Natural killer cell (primary cell): ENCODE measurements around the gene CRADD. TPM values are rescaled to one million over a fixed set of nuclear protein-coding genes. Genes with fewer than 3 reads are reported as not detected.

Source experiments
- ATAC-seq, 3 donors: fragments of 150-1000 bp in 2 of 3; fragments of 200-7000 bp in 1 of 3; cut with Tn5 transposase; 1 replicate in 1 of 3; 2 replicates in 2 of 3; pipeline ENCODE4 v1.10.0; 2021; ENCODE audit warnings: mild to moderate bottlenecking in 2 of 3, moderate library complexity in 2 of 3
- DNase-seq, 2 donors: peaks; one replicate each; pipeline versions ENCODE4 v3.0.0 to v3.0.0-alpha.2; 2013 to 2021; ENCODE audit warnings: mixed read lengths in 1 of 2
- H3K27ac ChIP-seq: one replicate; pipeline ENCODE4 v1.5.1; 2013; ENCODE audit warnings: mild to moderate bottlenecking, low read length
- H3K27me3 ChIP-seq: one replicate; pipeline ENCODE4 v1.6.1; 2013; ENCODE audit warnings: low read length; ENCODE audit not compliant: control insufficient read depth, insufficient read depth
- H3K36me3 ChIP-seq: one replicate; pipeline ENCODE4 v1.6.1; 2013; ENCODE audit warnings: low read length; ENCODE audit not compliant: control insufficient read depth, insufficient read depth
- H3K4me1 ChIP-seq: one replicate; pipeline ENCODE4 v1.6.1; 2013; ENCODE audit warnings: low read length; ENCODE audit not compliant: control insufficient read depth, insufficient read depth
- H3K4me3 ChIP-seq: one replicate; pipeline ENCODE4 v1.5.1; 2013; ENCODE audit warnings: low read length
- H3K9me3 ChIP-seq: one replicate; pipeline ENCODE4 v1.6.1; 2013; ENCODE audit warnings: low read length; ENCODE audit not compliant: control insufficient read depth, insufficient read depth
- H3K27ac Mint-ChIP-seq, 2 donors: one replicate each; pipeline ENCODE4 v1.8.0; 2022; ENCODE audit warnings: mild to moderate bottlenecking in 2 of 2, mixed read lengths in 2 of 2, moderate library complexity in 1 of 2
- H3K27me3 Mint-ChIP-seq, 2 donors: one replicate each; pipeline ENCODE4 v1.8.0; 2022; ENCODE audit warnings: low read depth in 2 of 2, mixed read lengths in 2 of 2
- H3K36me3 Mint-ChIP-seq: one replicate; pipeline ENCODE4 v1.8.0; 2022; ENCODE audit warnings: mixed read lengths
- H3K4me1 Mint-ChIP-seq, 2 donors: one replicate each; pipeline ENCODE4 v1.8.0; 2022; ENCODE audit warnings: mixed read lengths in 2 of 2
- H3K4me3 Mint-ChIP-seq: one replicate; pipeline ENCODE4 v1.8.0; 2022; ENCODE audit warnings: mild to moderate bottlenecking, moderate library complexity, mixed read lengths
- H3K9me3 Mint-ChIP-seq, 2 donors: one replicate each; pipeline ENCODE4 v1.8.0; 2022; ENCODE audit warnings: mixed read lengths in 2 of 2
- CTCF ChIP-seq: fragments of 200-600 bp; IDR thresholded peaks from one replicate; pipeline ENCODE4 v1.8.0; 2022; ENCODE audit warnings: antibody characterized with exemption
- WGBS: methylation state at CpG from one replicate; pipeline ENCODE4 v1.1.7; 2013; ENCODE audit warnings: missing lambda C conversion rate; ENCODE audit not compliant: insufficient coverage; 5-methylcytosine and 5-hydroxymethylcytosine counted together
- intact Hi-C: fragments of 100-400 bp; cut with micrococcal nuclease; formaldehyde crosslinking; loops from one replicate; pipeline ENCODE4 v1.14.2; 2022
- total RNA-seq, 4 donors: library from RNA; stranded (reverse); fragments of 120-200 nt in 1 of 4; gene quantifications; one replicate each; pipeline versions ENCODE4 v1.2.3 to v1.2.4, GENCODE V29; 2013 to 2022

Gene CRADD
- total RNA-seq, 3 donors from 2014 or later (not counting 1 experiment from before 2014, with no cell fraction given): 19.1 to 27.5 (median 26.4) TPM

- H3K27me3 Mint-ChIP-seq: peaks cover 0 to 3% of the 10 kb centered on the region in 2 donors
- Histone ChIP-seq H3K27me3 (no peaks in the 10 kb centered on the region), H3K36me3 (no peaks in the 10 kb centered on the region), H3K4me1 (peaks cover 49% of the 10 kb centered on the region), H3K4me3 (no peak overlapping the region), H3K27ac (no peak overlapping the region), H3K9me3 (no peaks in the 10 kb centered on the region)
- no peak for TF ChIP-seq CTCF
- peaks cover 65 to 74% of the 10 kb centered on the region in 2 donors for H3K4me1 Mint-ChIP-seq
- H3K27ac Mint-ChIP-seq: peak overlapping the region; percentile 88
- no peaks in the 10 kb centered on the region for H3K9me3 Mint-ChIP-seq
- ATAC-seq: no peak
- no peak for DNase-seq
- H3K36me3 Mint-ChIP-seq: peaks cover 7% of the 10 kb centered on the region
- 91% methylated on average over 8 of the region's 8 CpGs for WGBS
- intact Hi-C loops: no loop called here
- peak overlapping the region; percentile 14 for H3K4me3 Mint-ChIP-seq
Observed at GRCh38 chr12:93852173-93852591, 175.0 kb downstream of the CRADD start.

DNA sequence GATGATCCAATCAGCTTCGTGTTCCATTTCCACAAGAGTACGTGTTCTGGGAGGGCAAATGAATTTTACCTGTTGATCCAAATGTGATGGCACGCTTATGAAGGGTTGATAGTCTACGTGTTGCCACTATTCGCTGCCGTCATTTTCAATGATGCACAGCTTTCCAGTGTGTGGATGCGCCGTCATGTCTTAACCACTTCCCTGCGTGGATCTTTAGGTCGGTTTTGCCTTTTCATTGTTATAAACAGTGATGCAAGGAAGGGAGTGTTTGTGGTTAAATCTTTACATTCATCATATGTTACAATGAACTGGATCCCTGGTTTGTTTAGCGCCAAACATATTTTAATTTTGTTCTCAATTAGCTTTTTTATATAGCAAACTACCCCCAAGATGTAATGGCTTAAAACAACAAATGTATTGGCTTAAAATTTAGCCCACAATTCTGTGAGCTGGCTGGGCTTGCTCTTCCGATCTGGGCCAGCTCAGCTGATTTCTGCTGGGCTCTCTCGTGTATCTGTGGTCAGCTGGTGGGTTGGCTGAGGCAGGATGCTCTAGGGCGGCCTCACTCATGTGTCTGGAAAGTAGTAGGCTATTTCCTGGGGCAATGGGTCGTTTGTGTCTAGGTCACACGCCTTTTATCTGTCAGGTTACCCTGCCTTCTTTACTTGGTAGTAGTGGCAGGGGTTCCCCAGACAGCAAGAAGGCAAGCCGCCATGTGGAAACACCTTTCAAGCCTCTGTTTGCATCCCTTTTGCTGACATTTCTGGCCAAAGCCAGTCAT lies 176.7 kb downstream of the CRADD start:
- peak; percentile 66 to 86 (median 85) for ATAC-seq
- Histone ChIP-seq H3K4me1 (peaks cover 40% of the 10 kb centered on the region), H3K4me3 (no peak overlapping the region), H3K36me3 (no peaks in the 10 kb centered on the region), H3K27me3 (no peaks in the 10 kb centered on the region), H3K27ac (no peak overlapping the region), H3K9me3 (no peaks in the 10 kb centered on the region)
- DNase-seq: peak; percentile 27 to 42
- peaks cover under 1% of the 10 kb centered on the region for H3K36me3 Mint-ChIP-seq
- peak overlapping the region; percentile 76 for H3K4me3 Mint-ChIP-seq
- H3K27me3 Mint-ChIP-seq: peaks cover 0 to 3% of the 10 kb centered on the region in 2 donors
- intact Hi-C loops: loop anchor here (2.0 kb wide), 1 partner anchor 81 kb away; no protein-coding TSS in a partner anchor
- WGBS: 62% methylated on average over 17 of the region's 17 CpGs
- peaks cover 48 to 57% of the 10 kb centered on the region in 2 donors for H3K4me1 Mint-ChIP-seq
- TF ChIP-seq CTCF: no peak
- peak overlapping the region; percentile 79 to 87 for H3K27ac Mint-ChIP-seq
- H3K9me3 Mint-ChIP-seq: no peaks in the 10 kb centered on the region

DNA sequence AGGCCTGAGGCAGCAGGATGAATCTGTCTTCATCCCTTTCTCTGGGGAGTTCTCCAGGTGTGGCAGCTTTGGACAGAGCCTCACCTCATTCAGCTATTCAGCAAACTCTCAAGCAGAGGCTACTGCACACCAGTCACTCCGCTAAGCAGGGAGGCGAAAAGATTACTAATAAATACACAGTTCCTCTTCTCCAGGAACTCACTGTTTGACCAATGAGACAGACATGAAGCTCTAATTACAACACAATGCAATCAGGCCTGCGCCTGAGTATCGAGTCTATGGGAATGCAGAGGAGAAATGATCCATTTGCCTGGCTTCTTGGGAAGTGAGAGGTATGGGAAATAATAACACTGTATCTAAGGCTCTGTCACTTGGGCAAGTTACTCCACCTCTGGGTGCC lies 178.1 kb downstream of the CRADD start:
- H3K9me3 Mint-ChIP-seq: no peaks in the 10 kb centered on the region
- 91% methylated on average over 4 of the region's 4 CpGs for WGBS
- H3K27me3 Mint-ChIP-seq: peaks cover 0 to 3% of the 10 kb centered on the region in 2 donors
- H3K4me3 Mint-ChIP-seq: no peak overlapping the region
- DNase-seq (no peak), ATAC-seq (no peak)
- H3K27ac Mint-ChIP-seq: no peak overlapping the region
- H3K4me3 ChIP-seq: no peak overlapping the region
- no peaks in the 10 kb centered on the region for H3K36me3 Mint-ChIP-seq
- H3K27me3 ChIP-seq: no peaks in the 10 kb centered on the region
- intact Hi-C loops: loop anchor here (2.0 kb wide), 1 partner anchor 82 kb away; no protein-coding TSS in a partner anchor
- H3K4me1 ChIP-seq: peaks cover 37% of the 10 kb centered on the region
- no peaks in the 10 kb centered on the region for H3K9me3 ChIP-seq
- H3K4me1 Mint-ChIP-seq: peaks cover 46 to 50% of the 10 kb centered on the region in 2 donors
- no peaks in the 10 kb centered on the region for H3K36me3 ChIP-seq
- TF ChIP-seq CTCF: no peak
- no peak overlapping the region for H3K27ac ChIP-seq
